RWPE1 (cell line): ENCODE measurements around the gene HES1.

Experiments used
- CTCF ChIA-PET: fragments of 350-600 bp; sonication (Branson Sonifier 250); formaldehyde crosslinking; extraction: SDS; loops from one replicate; lab custom pipeline; 2021; lab: Yijun Ruan, JAX
- POLR2A ChIA-PET: fragments of 400-600 bp; formaldehyde crosslinking; extraction: SDS; loops from one replicate; lab custom pipeline; 2020; ENCODE audit warnings: antibody characterized with exemption; ENCODE audit not compliant: low non-redundant PET; lab: Yijun Ruan, JAX
- DNase-seq: peaks from one replicate; pipeline ENCODE4 v3.0.0; 2012; ENCODE audit warnings: low spot score
- H3K27ac ChIP-seq: fragments of 450-650 bp; 2 replicates; pipeline ENCODE4 v1.5.1; 2017
- TF ChIP-seq, protein P1 (sequence below): fragments of 450-650 bp; conservative IDR thresholded peaks from 2 replicates; pipeline ENCODE4 v1.5.1; 2017; ENCODE audit warnings: low read depth, mild to moderate bottlenecking

HES1 gene

DNA sequence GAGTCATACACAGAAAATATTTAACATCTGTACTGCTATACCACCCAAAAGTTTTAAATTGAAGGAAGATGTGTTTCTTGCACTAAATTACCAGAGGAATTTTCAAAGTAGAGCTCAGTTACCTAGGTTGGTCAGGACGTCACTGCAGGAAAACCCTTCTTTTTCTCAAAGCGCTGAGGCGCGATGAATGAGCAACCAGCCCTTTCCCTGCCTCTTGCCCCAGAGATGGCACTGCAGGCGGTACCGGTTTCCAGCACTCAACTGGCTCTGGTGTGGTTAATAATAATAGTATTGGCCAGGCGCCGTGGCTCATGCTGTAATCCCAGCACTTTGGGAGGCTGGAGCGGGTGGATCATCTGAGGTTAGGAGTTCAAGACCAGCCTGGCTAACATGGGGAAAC, 49.3 kb downstream of the HES1 start:
- TF ChIP-seq, protein P1, sequence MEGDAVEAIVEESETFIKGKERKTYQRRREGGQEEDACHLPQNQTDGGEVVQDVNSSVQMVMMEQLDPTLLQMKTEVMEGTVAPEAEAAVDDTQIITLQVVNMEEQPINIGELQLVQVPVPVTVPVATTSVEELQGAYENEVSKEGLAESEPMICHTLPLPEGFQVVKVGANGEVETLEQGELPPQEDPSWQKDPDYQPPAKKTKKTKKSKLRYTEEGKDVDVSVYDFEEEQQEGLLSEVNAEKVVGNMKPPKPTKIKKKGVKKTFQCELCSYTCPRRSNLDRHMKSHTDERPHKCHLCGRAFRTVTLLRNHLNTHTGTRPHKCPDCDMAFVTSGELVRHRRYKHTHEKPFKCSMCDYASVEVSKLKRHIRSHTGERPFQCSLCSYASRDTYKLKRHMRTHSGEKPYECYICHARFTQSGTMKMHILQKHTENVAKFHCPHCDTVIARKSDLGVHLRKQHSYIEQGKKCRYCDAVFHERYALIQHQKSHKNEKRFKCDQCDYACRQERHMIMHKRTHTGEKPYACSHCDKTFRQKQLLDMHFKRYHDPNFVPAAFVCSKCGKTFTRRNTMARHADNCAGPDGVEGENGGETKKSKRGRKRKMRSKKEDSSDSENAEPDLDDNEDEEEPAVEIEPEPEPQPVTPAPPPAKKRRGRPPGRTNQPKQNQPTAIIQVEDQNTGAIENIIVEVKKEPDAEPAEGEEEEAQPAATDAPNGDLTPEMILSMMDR = no peak
- ChIA-PET CTCF (interaction anchor here (0.7 kb wide), 1 partner anchor 128 kb away, joined by 3 read pairs; no protein-coding TSS in a partner anchor), POLR2A (no interaction called here)
- H3K27ac ChIP-seq = no peak overlapping the region
- DNase-seq = no peak

DNA sequence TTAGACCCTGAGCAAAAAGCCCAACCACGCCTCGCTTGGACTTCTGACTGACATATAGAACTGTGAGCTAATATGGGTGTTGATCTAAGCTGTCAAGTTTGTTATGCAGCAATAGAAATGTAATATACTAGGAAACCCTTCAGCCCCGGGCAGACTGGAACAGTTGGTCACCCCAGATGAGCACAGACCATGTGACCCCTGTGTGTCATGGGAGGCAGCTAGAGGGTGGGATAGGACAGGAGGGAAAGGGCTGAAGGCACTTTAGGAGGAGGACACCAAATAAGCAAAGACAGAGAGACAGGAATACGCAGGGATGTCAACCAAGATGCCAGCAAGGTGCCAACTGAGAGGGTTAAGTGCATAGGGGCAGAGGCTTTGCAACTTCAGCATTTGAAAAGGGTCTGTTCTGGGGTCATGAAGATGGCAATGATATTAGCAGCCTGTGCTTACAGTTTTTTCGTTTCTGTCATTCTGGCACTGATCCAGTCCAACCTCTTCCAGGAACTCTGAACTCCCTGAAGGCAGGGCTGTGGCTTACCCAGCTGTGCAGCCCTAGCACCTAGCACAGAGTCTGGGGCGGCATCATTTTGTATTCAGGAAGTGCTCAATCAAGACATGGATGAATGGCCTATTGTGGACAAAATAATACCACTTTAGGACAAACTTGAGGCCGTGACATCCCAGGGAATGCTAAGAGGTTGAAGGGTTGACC, 51.4 kb downstream of the HES1 start:
- TF ChIP-seq, protein P1 = no peak
- ChIA-PET POLR2A (no interaction called here), CTCF (no interaction called here)
- no peak overlapping the region for H3K27ac ChIP-seq
- DNase-seq = no peak
